Sciatic nerve (tissue), 2 donors: ENCODE data around the gene KRTAP9-6. TPM values are rescaled to one million over a fixed set of nuclear protein-coding genes. Genes with fewer than 3 reads are reported as not detected.
"Not testable (repeated sequence)": the region's sequence is repeated elsewhere in the genome, so short reads cannot be mapped to it uniquely, and the experiment has no call there.

Experiments
- ATAC-seq: fragments of 200-7000 bp; cut with Tn5 transposase; one replicate; pipeline ENCODE4 v1.9.1; 2020; ENCODE audit warnings: mild to moderate bottlenecking, moderate library complexity
- DNase-seq: peaks from one replicate; pipeline ENCODE4 v3.0.0-alpha.2; 2020; ENCODE audit warnings: low spot score
- intact Hi-C: fragments of 100-400 bp; cut with DNase I; formaldehyde crosslinking; loops from one replicate; pipeline ENCODE4 v1.14.2; 2022
- total RNA-seq: library from RNA; stranded (reverse); fragmentation: NEBNext Ultra II Directional; extraction: Animal tissue kit (Norgen Biotek cat#: 25700); gene quantifications from one replicate; pipeline ENCODE4 v1.2.1, GENCODE V29; 2021
- donor health status: DM: no; HTN: no; CAD: no.
- donor health status: DM: no; HTN: no; CAD: no.

KRTAP9-6 gene
- total RNA-seq, 1 donor from 2014 or later = not detected

DNA sequence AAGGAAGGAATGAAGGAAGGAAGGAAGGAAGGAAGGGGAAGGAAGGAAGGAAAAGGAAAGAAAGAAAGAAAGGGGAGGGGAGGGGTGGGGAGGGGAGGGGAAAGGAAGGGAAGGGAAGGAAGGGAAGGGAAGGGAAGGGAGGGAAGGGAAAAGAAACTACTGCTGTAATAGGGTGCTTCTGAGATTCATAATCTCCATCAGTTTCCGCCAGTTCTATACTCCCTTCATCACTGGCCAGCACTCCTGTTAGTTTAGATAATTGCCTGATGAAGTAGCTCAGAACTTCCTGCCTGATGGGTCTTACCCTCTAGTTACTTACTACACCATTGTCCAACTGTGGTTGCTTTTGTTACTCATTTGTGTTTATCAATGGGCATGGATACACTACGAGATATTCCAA, 2.0 kb upstream of the KRTAP9-6 start:
- no peak for DNase-seq
- ATAC-seq = no peak
- intact Hi-C loops = no loop called here

DNA sequence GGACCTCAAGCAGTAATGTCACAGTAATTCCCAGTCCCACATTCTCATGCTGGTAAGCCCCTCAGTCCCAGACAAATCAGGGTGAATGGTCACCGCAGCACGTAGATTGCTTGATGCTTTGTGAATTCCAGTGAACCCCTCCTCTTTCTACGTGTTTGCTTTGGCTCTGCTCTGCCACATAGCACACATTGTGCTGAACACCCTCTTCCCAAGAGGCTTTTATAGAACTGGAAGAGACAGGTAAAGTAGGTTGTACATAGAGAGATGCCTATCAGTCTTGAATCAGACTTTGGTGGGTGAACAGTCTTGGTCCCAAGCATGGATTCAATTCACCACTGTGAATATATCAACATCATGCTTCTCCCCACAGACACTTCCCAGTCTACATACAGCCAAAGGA, 579 bp upstream of the KRTAP9-6 start:
- no peak for DNase-seq
- intact Hi-C loops = no loop called here
- no peak for ATAC-seq

DNA sequence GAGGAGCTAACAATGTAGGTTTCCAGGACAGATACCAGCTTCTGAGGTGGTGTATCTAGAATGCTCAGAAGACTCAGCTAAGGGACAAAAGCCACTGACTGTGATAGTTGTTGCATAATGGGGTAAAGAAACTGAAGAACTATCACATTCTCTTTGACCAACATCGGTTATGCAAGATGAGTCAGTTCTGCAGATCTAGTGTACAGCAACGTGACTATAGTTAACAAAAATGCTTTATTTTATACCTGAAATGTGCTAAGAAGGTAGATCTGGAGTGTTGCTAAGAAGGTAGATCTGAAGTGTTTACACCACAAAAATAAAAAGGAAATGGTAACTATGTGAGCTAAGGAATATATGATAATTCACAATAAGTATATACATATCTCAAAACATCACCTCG, 2.5 kb downstream of the KRTAP9-6 start:
- intact Hi-C loops = no loop called here
- DNase-seq (no peak), ATAC-seq (no peak)

DNA sequence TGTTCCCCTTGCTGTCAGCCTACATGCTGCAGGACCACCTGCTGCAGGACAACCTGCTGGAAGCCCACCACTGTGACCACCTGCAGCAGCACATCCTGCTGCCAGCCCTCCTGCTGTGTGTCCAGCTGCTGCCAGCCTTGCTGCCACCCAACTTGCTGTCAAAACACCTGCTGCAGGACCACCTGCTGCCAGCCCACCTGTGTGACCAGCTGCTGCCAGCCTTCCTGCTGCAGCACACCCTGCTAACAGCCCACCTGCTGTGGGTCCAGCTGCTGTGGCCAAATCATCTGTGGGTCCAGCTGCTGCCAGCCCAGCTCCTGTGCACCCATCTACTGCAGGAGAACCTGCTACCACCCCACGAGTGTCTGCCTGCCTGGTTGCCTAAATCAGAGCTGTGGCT, 6.1 kb downstream of the KRTAP9-6 start:
- ATAC-seq, DNase-seq, intact Hi-C loops: not testable (repeated sequence)

DNA sequence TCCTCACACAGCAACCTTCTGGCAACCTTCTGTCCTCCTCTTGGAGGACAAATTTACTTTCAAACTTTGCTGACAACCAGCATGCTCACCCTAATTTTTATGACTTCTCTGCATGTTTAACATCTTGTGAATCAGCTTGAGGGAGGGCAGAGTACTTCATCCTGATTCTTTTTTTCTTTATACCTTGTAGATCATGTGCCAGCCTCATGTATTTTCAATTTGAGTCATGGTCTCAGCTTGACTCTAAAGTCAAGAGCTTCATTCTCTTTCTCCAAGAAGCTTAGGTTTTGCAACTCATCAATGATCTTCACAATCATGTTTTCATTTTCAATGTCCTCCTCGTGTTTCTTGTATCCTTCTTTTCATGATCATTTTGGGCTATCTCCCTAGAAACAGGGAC, 6.7 kb downstream of the KRTAP9-6 start:
- DNase-seq (no peak), ATAC-seq (no peak)
- intact Hi-C loops = no loop called here

DNA sequence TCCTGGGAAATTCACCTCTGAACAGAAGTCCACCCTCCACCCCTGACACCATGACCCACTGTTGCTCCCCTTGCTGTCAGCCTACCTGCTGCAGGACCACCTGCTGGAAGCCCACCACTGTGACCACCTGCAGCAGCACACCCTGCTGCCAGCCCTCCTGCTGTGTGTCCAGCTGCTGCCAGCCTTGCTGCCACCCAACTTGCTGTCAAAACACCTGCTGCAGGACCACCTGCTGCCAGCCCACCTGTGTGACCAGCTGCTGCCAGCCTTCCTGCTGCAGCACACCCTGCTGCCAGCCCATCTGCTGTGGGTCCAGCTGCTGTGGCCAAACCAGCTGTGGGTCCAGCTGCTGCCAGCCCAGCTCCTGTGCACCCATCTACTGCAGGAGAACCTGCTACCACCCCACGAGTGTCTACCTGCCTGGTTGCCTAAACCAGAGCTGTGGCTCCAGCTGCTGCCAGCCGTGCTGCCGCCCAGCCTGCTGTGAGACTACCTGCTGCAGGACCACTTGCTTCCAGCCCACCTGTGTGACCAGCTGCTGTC, 10.5 kb downstream of the KRTAP9-6 start, which contains the start of gene KRTAP9-7:
Gene KRTAP9-7 (plus strand): TSS at position 51 of the 543 bp plus-strand sequence. CDS start 0 bp downstream, at position 51.
- ATAC-seq, DNase-seq, intact Hi-C loops: not testable (repeated sequence)

DNA sequence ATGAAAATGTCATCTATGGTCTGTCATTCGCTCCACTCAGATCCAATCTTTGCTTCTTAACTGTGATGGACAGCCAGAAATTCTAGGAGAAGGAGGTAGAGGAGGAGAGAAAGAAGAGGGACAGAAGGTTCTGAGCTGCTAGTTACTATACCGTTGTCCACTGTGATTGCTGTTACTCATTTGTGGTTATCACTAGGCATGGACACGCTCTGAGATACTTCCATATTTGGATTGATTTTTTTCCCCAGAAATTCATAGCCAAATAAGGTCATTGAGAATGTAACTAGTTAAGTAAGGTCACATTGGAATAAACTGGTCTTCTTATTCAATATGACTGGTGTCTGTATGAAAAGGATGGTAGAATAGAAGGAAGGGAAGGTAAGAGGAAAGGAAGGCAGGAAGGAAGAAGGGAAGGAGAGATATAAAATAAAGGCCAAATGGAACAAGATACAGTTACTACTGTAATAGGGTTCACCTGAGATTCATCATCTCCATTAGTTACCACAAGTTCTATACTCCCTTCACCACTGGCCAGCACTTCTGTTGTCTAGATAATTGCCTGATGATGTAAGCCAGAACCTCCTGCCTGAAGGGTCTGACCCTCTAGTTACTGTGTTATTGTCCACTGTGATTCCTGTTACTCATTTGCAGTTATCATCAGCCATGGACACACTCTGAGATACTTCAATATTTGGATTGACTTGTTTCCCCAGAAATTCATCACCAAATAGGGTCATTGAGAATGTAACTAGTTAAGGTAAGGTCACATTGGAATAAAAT, 13.2 kb downstream of the KRTAP9-6 start:
- intact Hi-C loops = no loop called here
- DNase-seq (no peak), ATAC-seq (no peak)

DNA sequence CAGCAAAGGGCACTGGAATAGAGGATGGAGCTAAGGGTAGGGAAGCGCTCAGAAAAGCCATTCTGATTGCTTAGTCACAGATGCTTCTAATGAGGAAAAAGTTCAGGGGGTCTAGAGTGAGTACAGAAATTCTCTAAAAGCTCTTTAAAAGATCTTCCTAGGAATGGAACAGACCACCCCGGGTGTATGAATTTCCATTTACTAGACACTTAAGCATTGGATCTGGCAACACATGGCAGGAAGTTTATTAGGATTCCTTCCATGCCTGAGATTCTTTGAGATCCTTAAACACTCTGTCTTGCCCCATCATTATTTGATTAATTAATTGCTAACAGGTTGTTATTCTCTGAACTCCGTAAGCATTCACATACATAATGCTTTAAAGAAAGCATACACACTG, 18.9 kb downstream of the KRTAP9-6 start:
- ATAC-seq (no peak), DNase-seq (no peak)
- intact Hi-C loops = no loop called here

DNA sequence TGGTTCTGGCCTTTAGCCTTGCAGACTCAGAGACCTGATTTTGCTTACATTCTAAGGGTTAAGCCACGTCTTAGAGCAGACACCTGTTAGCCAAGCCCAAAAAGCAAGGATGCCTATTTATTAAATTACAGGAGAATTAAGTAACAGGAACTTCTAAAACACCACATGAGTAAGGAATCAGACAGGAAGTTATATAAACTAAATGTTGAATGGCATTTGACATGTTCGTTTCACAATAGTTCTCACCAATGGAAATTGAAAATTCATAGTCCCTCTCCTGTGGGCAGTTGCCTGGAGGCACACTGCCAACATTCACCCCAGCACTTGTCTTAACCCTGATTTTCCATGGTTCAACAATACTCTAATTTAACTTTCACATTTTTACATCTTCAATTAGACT, 19.4 kb downstream of the KRTAP9-6 start:
- no peak for ATAC-seq
- intact Hi-C loops = no loop called here
- DNase-seq = no peak

DNA sequence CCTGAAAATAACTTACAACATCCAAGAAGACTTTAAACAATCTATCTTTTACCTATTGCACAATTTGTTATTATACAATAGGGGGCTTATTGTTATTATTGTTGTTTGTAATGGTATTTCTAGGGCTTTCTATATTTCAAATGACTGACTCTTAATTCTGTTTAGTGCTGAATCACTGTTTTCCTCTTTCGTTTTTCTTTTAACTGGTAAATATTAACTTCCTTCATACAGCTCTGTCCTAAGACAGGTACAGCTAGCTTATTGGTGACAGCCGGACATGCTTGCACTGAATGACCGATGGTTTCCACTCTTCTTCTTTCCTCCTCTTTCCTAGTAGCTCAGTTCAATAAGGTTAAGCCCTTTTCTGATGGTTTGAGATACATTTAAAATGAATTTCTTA, 21.9 kb downstream of the KRTAP9-6 start:
- no peak for DNase-seq
- no peak for ATAC-seq
- intact Hi-C loops = no loop called here

DNA sequence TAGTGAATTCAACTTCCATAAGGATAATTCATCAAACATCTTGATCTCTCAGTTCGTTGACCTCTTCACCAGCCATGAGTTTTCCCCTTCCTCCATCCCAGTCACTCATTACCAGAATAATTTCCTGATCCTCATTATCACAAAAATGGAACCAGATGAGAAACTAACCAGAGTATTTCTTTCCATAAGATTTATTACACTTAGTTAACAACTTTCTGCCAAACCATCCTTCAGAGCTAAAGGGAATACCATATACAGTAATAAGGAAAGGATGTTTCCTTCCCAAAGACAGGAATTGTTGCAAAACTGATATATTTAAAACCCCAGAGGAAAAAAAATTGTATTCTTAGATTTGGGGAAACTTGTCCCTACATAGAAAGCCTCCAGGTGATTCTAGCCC, 28.8 kb downstream of the KRTAP9-6 start:
- intact Hi-C loops = no loop called here
- DNase-seq (no peak), ATAC-seq (no peak)

DNA sequence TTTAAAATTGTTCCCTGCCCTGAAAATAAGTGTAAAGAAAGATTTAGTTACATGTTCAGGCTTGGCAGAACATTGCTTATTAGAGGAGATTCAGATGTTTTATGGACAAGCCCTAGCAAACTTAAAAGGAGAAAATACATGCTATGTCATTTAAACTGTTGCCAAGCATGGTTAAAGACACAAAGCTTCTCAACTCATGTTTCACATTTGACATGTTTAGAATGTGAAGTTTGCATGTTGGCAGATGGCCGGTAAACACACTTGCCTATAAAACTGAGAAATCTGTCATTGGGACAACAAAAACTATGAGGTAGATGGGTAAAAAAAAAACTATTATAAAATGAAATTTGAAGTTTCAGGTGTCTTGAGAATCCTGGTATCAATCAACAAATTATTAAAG, 31.7 kb downstream of the KRTAP9-6 start:
- ATAC-seq (no peak), DNase-seq (no peak)
- intact Hi-C loops = no loop called here

DNA sequence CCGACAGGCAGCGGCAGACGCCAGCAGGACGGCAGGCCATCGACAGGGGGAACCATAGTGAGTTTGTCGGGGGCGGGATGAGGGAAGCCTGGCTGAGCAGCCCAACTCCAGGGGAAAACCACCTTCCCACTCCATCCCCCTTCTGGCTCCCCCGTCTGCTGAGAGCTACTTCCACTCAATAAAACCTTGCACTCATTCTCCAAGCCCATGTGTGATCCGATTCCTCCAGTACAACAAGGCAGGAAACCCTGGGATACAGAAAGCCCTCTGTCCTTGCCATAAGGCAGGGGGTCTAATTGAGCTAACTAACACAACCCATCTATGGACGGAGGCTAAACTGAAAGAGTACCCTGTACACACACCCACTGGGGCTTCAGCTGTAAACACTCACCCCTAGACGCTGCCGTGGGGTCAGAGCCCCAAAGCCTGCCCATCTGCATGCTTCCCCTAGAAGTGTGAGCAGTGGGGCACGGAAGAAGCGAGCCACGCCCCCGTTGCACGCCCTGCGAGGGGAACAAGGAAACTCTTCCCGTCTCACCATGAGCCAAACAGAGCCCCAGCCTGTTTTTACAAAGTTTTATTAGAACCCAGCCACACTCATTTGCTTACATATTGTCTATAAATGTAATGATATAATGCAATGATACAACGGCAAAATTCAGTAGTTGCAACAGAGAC, 33.4 kb downstream of the KRTAP9-6 start:
- ATAC-seq = no peak
- no peak for DNase-seq
- intact Hi-C loops = no loop called here

DNA sequence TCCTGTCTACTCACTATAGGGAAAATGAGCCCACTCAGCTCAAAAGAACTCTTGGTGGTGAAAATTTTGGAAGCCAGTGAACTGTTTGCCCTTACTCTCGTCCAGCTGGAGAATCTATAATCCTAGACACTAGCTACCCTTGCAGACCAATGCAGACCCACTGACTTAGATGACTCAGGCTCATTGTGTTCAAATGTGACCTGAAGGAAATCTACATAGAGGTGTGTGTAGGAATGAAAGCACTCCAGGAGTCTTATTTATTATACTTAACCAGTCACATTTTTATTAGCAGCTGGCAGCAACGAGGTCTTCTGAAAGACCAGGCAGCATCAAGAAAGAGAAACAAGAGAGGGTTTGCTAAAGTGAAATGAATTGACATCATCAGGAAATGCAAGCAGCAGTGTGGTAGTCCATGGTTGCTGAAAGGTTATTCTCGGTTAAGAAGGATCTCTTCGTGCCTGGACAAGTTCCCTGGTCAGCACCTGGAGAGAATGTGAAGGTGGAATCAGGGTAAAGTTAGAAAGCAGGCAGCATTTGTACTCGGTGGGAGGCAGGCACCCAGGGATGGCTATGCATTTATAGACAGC, 36.1 kb downstream of the KRTAP9-6 start:
- DNase-seq (no peak), ATAC-seq (no peak)
- intact Hi-C loops = no loop called here

DNA sequence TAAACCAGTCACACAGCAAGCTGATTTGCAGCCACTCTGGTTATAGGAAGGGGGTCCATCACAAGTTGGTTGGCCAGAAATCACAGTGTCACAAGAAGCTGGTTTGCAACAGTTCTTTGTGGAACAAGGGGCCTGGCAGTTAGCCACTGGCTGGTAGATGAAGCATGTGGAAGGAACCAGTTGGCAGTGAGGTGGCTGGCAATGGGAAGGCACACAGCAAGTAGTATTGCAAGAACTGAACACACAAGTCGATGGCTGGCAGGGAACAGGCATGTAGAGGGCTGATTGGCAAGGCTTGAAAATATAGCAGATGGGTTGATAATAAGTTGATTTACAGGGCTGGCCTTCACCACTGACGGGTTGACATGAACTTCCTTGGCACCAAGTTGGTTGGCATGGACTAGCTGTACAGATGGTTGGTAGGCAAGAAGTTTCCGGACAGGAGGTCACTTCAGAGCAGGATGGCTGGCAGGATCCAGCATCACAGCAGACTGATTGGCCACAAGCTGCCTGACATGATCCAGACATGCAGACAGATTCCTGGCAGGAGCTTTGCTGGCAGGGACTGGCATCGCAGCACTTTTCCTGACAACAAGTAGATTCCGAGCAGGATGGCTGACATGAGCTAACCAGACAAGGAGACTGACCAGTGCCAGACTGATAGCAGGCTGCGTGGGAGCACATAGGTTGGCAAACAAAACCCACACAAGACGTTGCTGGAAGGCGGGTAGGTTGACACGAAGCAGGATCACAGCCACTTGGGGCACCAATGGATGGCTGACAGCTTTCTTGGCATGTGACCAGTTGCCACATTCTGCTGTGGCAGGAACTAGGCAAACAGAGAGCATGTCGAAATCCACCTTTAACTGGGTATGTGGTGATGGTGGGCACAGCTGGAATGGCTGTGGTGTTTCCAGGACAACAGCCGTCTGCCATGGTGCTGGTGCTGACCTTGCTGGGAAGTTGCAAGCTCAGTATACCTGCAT, 37.0 kb downstream of the KRTAP9-6 start, which contains the start of gene KRTAP29-1:
Gene KRTAP29-1 (minus strand): TSS at position 936 of the 986 bp plus-strand sequence. CDS start 0 bp downstream, at position 936.
- DNase-seq (no peak), ATAC-seq (no peak)
- intact Hi-C loops = no loop called here

DNA sequence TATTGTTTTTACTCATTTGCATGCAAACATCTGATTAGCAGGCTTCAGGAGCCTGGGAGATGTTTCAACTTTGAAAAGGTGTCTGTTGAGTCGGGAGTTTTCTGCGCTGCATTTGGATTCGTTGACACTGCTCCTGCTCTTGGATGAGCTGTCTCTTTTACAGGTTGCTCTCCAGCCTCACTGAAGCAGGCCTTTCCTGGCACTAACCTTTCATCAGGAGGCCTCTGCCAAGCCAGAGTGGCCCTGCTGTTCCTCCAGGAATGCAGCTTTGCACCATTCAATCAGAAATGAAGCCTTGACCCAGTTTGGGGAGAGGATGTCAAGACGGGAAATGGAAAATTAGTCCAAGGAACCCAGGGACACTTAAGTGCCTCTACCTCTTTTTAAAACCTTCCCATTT, 37.8 kb downstream of the KRTAP9-6 start:
- no peak for DNase-seq
- no peak for ATAC-seq
- intact Hi-C loops = no loop called here

DNA sequence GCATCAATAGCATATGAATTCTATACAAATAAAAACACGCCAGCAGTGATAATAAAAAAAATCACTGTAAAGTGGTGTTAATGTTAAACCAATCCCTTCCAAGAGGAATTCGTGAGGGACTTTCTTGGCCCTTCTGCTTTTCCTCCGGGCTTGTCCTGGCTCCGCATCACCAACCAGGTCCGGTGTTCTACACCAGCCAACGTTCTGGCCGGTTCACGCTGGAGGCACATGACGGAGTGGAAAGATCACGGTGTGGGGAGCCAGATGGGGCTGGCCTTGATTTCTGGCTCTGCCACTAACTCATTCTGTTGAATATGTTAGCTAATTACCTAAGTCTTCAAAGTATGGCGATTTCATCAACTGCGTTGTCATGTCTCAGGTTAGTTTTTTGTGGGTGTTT, 38.9 kb downstream of the KRTAP9-6 start:
- intact Hi-C loops = no loop called here
- DNase-seq (no peak), ATAC-seq (no peak)

DNA sequence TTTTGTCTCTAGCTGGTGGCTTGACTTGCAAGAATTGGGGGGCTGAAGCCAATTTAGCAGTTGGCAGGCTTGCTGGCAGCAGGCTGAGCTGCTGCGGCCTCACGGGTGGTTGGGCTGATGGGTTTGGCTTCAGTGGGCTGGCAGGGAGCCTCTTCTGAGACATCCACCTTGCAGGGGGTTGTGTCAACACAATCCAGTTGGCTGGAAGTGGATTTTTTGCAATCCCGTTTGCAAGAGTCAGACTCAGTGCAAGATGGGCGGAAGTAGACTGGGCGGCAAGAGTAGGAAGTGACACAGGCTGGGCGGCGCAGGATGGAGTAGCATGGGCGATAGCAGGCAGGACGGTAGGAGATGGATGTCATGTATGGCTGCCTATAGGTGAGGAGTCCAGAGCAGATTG, 42.5 kb downstream of the KRTAP9-6 start:
- ATAC-seq = no peak
- intact Hi-C loops = no loop called here
- no peak for DNase-seq
